AG04449 (cell line): Measurements from ENCODE around the gene BTRC.

Experiments
- CTCF ChIA-PET: fragments of 350-600 bp; formaldehyde crosslinking; extraction: SDS; loops from one replicate; lab custom pipeline; 2021; ENCODE audit warnings: antibody characterized with exemption; lab: Yijun Ruan, JAX
- POLR2A ChIA-PET: fragments of 400-600, 350-600 bp; formaldehyde crosslinking; extraction: SDS; loops from one replicate; lab custom pipeline; 2020; ENCODE audit warnings: antibody characterized with exemption, inconsistent platforms; lab: Yijun Ruan, JAX
- DNase-seq: peaks from one replicate; pipeline ENCODE4 v3.0.0-alpha.2; 2010; ENCODE audit warnings: low read depth, low spot score
- H3K4me3 ChIP-seq: 2 replicates; pipeline ENCODE4 v1.5.1; 2011; ENCODE audit warnings: low read depth, mild to moderate bottlenecking, control low read depth, low read length
- TF ChIP-seq, protein P1 (sequence below): IDR thresholded peaks from one replicate; pipeline ENCODE4 v1.5.1; 2011; ENCODE audit warnings: mild to moderate bottlenecking, moderate library complexity, low read length, control low read depth, inconsistent platforms; ENCODE audit not compliant: insufficient read depth; ENCODE audit errors: missing control alignments

The BTRC gene

DNA sequence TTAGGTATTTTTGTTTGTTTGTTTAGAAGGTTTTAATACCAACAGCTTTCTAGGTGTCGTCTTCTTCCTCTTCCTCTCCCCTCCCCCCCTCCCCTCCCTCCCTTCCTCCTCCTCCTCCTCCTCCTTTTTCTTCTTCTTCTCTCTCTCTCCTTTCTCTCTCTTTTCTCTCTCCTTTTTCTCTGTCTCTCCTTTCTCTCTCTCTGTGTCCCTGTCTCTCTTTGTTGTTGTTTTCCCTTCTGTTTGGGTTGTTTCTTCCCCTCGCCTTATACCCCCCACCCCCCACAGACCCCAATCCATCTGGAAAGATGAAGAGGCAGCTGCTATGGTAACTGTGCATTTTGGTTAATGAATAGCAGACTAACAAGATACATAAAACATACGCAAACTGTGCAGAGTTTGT, 75.5 kb downstream of the BTRC start:
- H3K4me3 ChIP-seq = no peak overlapping the region
- DNase-seq = no peak
- ChIA-PET POLR2A (no interaction called here), CTCF (interaction anchor here (1.0 to 2.6 kb wide), 3 partner anchors 12 to 38 kb away, joined by 3 to 8 read pairs (median 5); no protein-coding TSS in a partner anchor)
- TF ChIP-seq, protein P1, sequence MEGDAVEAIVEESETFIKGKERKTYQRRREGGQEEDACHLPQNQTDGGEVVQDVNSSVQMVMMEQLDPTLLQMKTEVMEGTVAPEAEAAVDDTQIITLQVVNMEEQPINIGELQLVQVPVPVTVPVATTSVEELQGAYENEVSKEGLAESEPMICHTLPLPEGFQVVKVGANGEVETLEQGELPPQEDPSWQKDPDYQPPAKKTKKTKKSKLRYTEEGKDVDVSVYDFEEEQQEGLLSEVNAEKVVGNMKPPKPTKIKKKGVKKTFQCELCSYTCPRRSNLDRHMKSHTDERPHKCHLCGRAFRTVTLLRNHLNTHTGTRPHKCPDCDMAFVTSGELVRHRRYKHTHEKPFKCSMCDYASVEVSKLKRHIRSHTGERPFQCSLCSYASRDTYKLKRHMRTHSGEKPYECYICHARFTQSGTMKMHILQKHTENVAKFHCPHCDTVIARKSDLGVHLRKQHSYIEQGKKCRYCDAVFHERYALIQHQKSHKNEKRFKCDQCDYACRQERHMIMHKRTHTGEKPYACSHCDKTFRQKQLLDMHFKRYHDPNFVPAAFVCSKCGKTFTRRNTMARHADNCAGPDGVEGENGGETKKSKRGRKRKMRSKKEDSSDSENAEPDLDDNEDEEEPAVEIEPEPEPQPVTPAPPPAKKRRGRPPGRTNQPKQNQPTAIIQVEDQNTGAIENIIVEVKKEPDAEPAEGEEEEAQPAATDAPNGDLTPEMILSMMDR = no peak

DNA sequence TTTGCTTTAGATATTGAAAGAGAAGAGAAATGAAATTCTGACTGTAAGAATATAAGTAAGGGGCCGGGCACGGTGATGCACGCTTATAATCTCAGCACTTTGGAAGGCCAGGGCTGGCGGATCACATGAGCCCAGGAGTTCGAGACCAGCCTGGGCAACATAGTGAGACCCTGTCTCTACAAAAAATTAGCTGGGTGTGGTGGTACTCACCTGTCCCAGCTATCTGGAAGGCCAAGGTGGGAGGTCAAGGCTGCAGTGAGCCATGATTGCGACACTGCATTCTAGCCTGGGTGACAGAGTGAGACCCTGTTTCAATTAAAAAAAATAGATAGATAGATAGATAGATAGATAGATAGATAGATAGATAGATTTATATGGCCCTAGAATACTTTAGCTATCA, 82.3 kb downstream of the BTRC start:
- POLR2A ChIA-PET = no interaction called here
- H3K4me3 ChIP-seq = no peak overlapping the region
- TF ChIP-seq, protein P1 = no peak
- DNase-seq = no peak
- CTCF ChIA-PET = interaction anchor here (0.6 to 1.4 kb wide), 5 partner anchors 8 to 222 kb away, joined by 3 to 4 read pairs (median 4); no protein-coding TSS in a partner anchor

DNA sequence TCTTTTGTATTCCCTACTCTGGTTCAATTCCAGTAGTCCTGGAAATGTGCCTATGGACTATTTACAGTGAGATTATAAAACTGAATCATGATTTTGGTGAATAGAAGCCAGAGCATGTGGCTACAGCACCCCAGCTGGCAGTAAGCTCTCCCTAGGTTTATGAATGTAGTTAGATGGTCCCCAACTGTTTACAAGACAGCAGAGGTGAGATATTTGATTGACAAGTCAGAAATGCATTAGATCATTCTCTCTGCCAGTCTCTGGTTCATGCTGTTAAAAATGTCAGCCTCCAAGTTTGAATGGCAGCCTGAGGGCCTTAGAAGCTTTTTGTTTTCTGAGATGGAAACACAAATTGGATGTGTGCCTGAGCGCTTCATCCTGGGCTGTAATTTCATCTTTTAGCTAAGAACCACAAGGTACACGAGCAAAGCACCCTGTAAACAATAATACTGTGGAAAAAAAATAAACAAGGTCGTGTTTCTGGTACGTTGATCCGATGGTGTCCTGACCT, 85.0 kb downstream of the BTRC start:
- no peak for DNase-seq
- CTCF ChIA-PET = interaction anchor here (1.3 to 4.3 kb wide), 4 partner anchors 28 to 298 kb away, joined by 3 to 37 read pairs (median 30); no protein-coding TSS in a partner anchor
- POLR2A ChIA-PET = no interaction called here
- no peak overlapping the region for H3K4me3 ChIP-seq
- TF ChIP-seq, protein P1 = no peak

DNA sequence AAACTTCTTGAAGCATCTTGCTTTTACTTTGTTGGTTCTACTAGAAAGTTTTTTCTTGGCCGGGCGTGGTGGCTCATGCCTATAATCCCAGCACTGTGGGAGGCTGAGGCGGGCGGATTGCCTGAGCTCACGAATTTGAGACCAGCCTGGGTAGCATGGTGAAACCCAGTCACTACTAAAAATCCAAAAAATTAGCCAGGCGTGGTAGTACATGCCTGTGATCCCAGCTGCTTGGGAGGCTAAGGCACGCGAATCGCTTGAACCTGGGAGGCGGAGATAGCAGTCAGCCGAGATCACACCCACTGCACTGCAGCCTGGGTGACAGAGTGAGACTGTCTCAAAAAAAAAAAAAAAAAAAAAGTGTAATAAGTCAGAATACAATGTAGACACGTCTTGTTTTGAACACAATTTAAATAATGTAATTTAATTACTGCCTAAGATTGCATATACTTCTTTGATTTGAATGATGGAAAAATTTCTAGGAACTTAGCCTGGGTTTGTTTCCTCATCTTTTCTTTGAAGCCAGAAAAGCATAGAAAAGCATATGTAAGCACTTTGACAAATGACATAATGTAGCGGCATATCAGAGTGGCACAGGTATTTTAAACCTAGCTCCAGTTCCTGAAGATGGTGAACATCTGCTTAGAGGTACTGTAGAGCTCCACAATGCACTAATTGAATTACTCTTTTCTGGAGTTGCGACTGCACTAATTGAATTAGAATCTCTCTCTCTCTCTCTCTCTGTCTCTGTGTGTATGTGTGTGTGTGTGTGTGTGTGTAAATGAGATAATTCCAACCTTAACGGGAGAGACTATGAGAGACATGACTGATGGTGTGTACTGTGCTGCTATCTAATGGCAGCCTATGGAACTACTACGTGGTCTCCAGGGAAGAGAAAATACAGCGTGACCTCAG, 87.8 kb downstream of the BTRC start:
- ChIA-PET POLR2A (no interaction called here), CTCF (interaction anchor here (0.6 to 4.3 kb wide), 19 partner anchors 9 to 228 kb away, joined by 3 to 37 read pairs (median 5); no protein-coding TSS in a partner anchor)
- DNase-seq = peak; percentile 19
- no peak overlapping the region for H3K4me3 ChIP-seq
- TF ChIP-seq, protein P1 = peak; percentile 64

DNA sequence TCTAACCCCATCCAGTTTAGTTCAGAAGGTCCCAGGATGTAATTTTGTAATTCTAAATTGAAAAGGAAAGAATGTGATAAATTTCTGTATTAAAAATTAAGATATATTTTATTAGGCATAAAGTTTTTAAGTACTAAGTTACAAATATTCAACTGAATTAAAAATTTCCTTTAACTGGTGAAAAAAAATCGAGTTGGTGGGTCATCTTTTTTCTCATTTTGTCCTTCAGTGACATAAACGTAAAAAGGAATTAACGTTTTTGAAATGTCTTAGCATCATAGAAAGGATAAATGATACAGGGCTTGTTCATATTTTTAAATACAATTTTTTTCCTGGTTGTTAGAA, 88.5 kb downstream of the BTRC start:
- TF ChIP-seq, protein P1 = no peak
- CTCF ChIA-PET = interaction anchor here (0.7 to 4.3 kb wide), 13 partner anchors 8 to 229 kb away, joined by 3 to 37 read pairs (median 6); no protein-coding TSS in a partner anchor
- no peak overlapping the region for H3K4me3 ChIP-seq
- no peak for DNase-seq
- POLR2A ChIA-PET = no interaction called here
